GM12801 (cell line): ENCODE data around the gene CABLES1.

ENCODE experiments used
- TF ChIP-seq, protein P1 (sequence below): IDR thresholded peaks from one replicate; pipeline ENCODE4 v1.5.1; 2011; ENCODE audit warnings: control low read depth; ENCODE audit not compliant: insufficient read length; ENCODE audit errors: extremely low read depth

CABLES1 gene

DNA sequence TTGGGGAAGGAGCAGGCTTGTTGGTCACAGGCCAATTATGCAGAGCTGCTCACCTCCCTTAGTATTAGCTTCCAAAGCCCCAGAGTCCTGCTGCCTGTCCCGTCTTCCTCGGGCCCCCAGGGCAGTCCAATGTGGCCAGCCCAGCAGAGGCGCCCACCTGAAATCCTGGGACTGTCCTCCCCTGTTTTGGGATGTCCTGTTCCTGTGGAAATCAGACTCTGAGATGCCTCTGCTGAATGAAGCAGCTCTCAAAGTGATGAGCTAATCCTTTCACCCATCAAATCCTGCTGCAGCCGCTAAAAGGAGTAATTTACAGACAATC lies 105.3 kb downstream of the CABLES1 start:
- TF ChIP-seq, protein P1, sequence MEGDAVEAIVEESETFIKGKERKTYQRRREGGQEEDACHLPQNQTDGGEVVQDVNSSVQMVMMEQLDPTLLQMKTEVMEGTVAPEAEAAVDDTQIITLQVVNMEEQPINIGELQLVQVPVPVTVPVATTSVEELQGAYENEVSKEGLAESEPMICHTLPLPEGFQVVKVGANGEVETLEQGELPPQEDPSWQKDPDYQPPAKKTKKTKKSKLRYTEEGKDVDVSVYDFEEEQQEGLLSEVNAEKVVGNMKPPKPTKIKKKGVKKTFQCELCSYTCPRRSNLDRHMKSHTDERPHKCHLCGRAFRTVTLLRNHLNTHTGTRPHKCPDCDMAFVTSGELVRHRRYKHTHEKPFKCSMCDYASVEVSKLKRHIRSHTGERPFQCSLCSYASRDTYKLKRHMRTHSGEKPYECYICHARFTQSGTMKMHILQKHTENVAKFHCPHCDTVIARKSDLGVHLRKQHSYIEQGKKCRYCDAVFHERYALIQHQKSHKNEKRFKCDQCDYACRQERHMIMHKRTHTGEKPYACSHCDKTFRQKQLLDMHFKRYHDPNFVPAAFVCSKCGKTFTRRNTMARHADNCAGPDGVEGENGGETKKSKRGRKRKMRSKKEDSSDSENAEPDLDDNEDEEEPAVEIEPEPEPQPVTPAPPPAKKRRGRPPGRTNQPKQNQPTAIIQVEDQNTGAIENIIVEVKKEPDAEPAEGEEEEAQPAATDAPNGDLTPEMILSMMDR = no peak

DNA sequence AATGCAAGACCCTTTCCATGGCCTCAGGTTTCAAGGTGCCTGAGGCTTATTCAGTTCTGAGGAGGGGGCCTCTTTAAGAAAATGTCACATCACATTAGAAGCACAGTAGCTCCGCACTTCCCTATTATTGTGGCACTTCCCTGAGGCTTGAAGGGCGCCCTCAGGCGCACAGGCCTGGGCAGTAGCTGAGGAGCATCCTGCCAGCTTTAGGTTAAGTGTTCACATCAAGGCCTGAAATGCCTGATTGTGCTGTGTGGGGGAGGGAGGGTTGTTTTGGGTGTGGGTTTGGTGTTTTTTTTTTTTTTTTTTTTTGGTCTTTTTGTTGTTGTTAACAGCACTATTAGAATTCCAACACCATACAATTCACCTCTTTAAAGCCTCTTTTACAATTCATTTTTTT lies 107.9 kb downstream of the CABLES1 start:
- TF ChIP-seq, protein P1 = no peak

DNA sequence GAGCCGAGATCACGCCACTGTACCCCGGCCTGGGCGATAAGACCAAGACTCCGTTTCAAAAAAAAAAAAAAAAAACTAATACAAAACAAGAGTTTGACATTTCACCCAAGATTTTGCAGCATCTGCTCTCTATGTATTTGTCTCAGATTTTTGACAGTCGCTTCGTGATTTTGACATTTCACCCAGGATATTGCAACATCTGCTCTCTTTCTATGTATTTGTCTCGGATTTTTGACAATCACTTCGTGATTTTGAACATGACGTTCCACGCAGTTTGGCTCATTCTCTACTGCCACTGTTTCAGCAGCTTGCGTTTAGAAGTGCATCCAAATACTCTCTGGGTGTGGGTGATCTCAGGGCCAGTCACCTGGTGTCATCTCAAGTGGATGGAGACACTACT lies 108.5 kb downstream of the CABLES1 start:
- TF ChIP-seq, protein P1 = no peak

DNA sequence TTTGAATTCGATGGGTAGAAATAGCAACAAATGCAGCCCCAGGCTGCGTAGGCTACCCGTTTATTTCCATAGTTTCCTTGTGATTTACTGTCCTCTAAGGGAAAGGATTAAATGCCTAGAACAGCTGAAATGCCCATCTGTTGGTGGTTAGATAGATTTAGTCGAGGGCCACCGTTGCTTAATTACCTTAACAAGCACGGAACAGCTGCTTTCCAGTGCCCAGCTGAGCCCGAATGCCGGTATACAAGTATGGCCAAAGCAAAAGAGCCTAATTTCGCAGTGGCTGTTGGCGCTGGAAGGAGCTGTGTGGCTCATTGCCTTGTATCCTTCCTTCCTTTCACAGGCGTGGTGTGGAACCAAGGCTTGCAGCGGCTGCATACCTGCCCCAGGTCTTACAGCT lies 109.1 kb downstream of the CABLES1 start:
- TF ChIP-seq, protein P1 = no peak

DNA sequence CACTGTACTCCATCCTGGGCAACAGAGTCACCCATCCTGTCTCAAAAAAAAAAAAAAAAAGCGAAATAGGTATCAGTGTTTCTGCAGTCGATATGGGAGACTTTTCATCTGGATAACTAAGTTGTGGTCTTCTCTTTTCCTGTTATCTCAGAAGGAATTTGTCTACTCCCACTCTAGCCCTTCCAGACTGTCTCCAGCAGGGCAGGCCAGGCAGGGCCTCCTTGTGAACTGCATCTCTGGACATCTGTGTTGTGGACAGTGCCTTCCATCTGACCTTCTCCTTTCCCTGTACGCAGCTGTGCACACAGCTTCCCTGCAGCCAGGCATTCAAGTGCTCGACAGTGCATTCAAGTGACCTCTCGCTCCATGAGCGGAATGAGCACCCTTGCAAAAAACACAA lies 110.2 kb downstream of the CABLES1 start:
- TF ChIP-seq, protein P1 = no peak

DNA sequence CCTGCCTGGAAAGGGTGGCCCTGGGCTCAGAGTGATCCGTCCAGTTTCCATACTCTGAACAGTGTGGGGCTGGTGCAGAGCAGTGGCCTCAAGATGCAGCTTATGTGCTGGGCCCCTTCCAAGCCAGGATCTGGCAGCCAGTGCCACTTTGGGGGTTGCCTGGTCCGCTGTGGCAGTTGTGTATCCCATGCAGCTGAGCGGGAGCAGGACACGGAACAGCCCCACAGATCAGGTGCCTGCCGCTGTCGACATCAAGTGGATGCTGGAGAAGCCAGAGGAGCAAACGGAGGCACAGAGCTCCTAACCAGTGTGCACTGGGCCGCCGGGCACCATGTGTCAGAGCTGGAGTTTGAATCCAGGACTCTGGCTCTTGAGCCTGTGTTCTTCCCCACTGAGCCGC lies 112.0 kb downstream of the CABLES1 start:
- TF ChIP-seq, protein P1 = no peak

DNA sequence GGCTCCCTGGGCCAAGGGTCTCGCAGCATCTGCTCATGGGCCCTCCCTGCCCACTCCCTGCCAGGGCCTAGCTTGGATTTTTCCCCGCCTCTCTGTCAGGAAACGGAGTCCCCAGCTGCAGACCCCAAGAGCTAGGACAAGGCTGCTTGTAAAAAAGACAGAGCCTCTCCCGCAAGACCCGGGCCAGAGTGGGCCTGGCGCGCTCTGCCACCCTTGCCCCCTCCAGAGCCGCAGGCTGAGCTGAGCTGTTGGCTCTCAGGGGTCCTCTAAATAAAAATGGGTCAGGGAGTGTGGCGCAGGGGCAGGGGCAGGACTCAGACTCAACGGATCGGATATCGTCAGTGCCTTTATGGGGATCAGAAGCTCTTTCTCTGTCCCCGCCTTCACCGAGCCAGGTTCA lies 112.6 kb downstream of the CABLES1 start:
- TF ChIP-seq, protein P1 = no peak

DNA sequence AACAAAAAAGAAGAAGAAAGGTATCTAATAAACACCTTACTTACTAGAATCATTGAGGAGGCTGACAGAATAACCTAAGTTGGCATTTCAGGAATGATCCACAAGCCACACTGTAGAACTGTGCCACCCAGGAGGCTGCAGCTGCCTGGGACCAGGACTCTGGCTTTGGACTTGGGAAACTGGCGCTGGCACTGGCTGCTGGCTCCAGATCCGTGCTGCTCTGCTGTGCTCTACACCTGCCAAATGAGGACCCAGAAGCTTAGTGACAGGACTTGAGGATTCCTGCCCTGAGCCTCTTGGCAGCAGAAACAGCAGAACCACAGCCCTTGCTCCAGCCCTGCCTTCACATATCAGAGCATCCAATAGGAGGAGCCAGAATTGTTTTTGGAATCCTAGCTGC lies 113.5 kb downstream of the CABLES1 start:
- TF ChIP-seq, protein P1 = no peak
